Medulla oblongata (tissue), 1 donor: Measurements from ENCODE around the gene INCA1.

Experiments used
- DNase-seq: peaks from one replicate; pipeline ENCODE4 v3.0.0-alpha.2; 2015; ENCODE audit errors: extremely low spot score

The INCA1 gene

GRCh38 chr17:4948931-4949320 lies 48.4 kb downstream of the INCA1 start:
- peak; percentile 88 for DNase-seq

- peak; percentile 89 for DNase-seq
Observed at GRCh38 chr17:4948166-4948930, 49.0 kb downstream of the INCA1 start, which contains the start of gene PFN1. Gene PFN1 (minus strand): TSS chr17:4948530. CDS start chr17:4948394, 136 bp downstream.

- DNase-seq, result peak; percentile 39
Observed at GRCh38 chr17:4947411-4948165, 49.7 kb downstream of the INCA1 start.

DNA sequence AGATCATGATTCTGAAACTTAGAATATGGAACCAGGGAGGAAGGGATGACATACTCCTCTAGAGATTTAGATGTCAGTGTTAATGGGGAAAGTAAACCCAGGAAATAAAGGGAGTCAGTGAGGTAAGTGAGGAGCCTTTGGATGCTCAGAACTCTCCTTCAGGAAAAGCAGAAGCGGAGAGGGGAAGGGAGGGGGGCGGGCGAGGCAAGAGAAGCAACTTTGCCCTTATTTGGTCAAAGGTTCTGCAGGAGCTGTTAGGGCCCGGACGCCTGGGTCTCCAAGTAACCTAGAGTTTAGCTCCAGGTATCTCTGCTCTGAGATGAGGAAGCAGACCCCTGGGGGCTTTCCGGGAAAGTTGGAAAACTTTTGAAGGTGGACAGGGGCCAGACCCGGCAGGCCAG lies 50.3 kb downstream of the INCA1 start:
- no peak for DNase-seq

- DNase-seq, result no peak
Observed at GRCh38 chr17:4946312-4946976, 50.9 kb downstream of the INCA1 start.

- DNase-seq, result no peak
Observed at GRCh38 chr17:4945944-4946280, 51.4 kb downstream of the INCA1 start.

- no peak for DNase-seq
Observed at GRCh38 chr17:4945176-4945943, 52.0 kb downstream of the INCA1 start.

- DNase-seq, result no peak
Observed at GRCh38 chr17:4944554-4945175, 52.7 kb downstream of the INCA1 start.

DNA sequence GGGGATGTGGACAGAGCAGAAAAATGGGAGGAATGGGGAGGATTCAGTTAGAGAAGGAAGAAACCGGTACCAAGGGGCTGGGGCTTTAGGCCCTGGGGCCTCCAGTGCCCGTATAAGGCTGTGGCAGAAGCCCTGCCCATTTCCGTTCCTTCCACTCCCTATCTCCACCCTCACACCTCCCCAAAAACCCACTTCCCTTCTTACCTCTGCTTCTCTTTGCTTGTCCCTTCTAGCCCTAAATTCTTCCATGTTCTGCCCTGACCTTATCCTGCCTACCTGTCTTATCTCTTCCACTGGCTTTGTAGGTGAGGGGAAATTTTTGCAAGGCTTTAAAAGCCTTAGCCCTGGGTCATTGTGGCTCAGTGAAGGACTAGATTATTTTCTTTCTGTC lies 53.2 kb downstream of the INCA1 start:
- no peak for DNase-seq

- DNase-seq, result no peak
Observed at GRCh38 chr17:4942760-4943508, 54.4 kb downstream of the INCA1 start.

- no peak for DNase-seq
Observed at GRCh38 chr17:4941319-4941610, 56.1 kb downstream of the INCA1 start.

DNA sequence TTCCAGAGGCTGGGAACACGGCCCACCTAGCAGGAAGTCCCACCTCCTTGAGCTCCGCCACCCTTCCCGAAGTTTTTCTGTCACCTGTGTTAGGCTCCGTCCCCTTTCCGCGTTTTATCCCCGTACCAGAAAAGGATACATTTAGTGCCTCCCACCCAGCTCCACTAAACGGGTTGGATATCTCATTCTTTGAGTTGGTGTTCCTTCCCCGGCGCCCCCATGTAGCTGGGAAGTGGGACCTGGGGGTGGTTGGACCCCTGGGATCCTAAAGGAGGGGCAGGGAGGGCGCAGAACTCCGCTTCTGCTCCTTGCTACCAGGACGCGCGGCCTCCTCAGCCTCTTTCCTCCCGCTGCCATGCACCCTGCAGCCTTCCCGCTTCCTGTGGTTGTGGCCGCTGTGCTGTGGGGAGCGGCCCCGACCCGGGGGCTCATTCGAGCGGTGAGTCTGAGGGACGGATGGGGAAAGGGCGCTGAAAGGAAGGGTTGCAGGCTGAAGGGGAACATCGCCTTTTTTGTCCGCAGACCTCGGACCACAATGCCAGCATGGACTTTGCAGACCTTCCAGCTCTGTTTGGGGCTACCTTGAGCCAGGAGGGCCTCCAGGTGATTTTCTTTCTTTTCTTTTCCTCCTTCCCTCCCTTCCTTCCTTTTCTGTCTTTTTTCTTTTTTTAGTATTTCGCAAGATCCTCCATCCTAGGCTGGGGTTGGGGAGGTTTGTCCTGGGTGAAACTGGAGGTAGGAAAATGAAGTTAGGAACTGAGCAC lies 56.6 kb downstream of the INCA1 start:
- no peak for DNase-seq

DNA sequence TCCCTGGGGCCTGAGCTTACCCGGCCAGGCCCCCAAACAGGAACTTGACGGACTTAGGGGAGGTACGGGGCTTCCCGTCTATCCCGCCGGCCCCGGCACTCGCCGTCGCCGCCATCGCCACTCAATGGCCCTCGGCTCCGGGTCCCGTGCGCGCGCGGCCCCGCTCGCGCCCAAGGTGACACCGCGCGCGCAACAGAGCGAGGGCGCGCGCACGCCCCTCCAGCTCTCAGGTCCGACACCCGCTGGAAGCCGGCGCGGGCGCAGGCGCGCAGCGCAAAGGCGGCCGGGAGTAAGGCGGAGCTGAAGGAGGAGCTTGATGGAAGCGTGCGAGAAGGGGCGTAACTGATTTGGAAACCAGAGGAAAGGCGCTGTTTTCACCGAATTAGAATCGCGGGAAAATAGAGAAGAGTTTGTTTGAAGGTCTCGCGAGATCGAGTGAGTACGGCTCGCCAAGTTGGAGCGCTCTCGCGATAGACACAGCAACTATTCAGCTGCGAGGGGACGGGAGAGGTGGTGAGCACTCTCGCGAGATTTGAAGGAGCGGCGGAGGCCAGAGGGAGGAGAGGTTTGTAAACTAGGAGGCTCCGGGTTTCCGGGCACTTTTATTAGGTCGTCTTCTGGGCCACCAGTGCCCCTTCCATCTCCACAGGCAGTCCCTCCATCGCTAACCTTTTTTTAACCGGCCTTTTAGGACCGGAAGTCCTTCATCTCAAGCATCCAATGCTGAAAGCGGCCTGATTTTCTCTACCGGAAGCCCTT lies 57.3 kb downstream of the INCA1 start, which contains the start of the genes RNF167 and SLC25A11:
Gene RNF167, plus strand, starts transcription at position 473 of the 759 bp plus-strand sequence. CDS start 642 bp downstream, outside the sequence.
Gene SLC25A11, minus strand, starts transcription at position 251 of the 759 bp plus-strand sequence. Its CDS starts 136 bp downstream, at position 115.
- DNase-seq, result peak; percentile 99

DNA sequence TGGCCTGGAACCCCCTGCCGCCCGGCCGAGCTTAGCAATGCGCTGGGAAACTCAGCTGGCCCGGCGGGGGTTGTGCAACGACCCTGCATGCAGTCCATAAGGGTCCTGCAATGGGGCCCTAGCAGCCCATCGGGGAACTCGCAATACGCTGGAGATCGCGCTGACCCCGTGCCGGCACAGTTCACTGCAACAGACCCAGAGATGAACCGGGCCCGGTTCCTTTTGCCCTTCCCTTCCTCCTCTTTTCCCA lies 57.9 kb downstream of the INCA1 start:
- DNase-seq, result no peak

DNA sequence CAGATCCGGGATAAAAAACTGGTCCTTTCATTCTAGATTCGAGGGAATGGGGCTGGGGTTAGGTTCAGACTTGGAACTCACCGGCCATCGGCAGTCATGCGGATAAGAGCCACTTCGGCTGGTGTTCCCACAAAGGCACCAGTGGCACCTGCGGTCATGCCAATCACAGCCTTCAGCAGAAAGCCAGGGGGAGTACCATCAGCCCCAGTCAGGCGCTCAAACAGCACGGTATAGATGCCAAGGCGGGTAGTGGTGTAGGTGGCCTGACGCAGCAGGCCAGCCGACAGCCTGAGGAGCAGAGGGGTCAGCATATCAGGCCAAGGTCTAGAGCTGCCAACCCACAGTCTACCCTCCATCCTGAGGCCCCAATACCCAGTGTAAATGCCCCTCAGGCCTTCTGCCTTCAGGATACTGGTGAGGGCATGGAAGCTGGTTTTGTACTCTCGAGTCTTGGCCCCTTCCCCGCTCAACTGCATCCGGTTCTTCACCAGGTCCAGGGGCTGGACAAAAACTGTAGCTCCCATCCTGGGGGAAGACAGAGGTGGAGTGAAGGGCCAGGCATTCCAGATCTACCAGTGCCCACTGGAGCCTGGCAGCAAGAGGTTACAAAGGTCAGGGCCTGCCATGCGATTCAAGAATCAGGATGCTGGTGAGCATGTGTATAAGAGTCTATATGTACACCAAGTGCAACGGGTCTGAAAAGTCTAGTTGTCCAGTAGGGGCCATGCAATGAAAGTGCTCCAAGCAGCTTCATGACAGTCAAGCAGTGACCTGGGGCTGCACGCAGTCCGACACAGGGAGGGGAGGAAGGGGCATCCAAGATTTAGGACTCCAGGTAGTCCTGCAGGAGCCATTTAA lies 58.4 kb downstream of the INCA1 start:
- no peak for DNase-seq
